Liver (tissue), 3 donors: Measurements from ENCODE around the gene PHGDH.

Experiments used
- JUND ChIP-seq, 2 donors: IDR thresholded peaks; 2 replicates each; pipeline ENCODE4 v1.6.1; 2016; ENCODE audit warnings: antibody characterized with exemption in 2 of 2
- TF ChIP-seq, protein P1 (sequence below): fragments of 150-350 bp; IDR thresholded peaks from 2 replicates; pipeline ENCODE4 v1.5.1; 2017; ENCODE audit warnings: improper control_type of control experiment, low read depth, low read length; ENCODE audit not compliant: missing input control
- TF ChIP-seq, protein P2 (sequence below): IDR thresholded peaks from 2 replicates; pipeline ENCODE4 v1.6.1; 2016; ENCODE audit warnings: antibody characterized with exemption
- TF ChIP-seq, protein P3 (sequence below): IDR thresholded peaks from 2 replicates; pipeline ENCODE4 v1.6.1; 2016; ENCODE audit warnings: antibody characterized with exemption
- donor health status: healthy.
- donor health status: healthy.

DNA sequence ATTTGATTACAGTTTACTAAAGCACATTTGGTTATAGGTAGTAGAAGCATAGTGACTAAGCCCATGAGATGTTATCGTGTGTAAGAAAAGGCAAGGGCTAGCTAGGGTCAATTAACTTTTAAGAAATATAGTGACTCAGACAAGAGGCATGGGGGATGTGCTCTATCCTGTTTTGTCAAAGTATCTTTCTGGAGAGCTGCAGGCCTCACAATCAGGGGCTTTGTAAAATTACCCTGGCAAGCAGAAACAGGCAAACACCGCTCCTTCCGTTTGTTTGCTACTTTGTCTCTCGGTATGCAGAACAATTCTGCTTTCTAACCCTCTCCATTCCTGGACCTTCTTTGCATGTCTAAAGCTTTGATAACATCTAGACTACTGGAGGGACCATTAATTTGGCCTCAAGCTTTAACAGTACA is 37.6 kb upstream of the PHGDH start:
- no peak for TF ChIP-seq JUND (IDR thresholded peaks at IDR 0.05)
- TF ChIP-seq, protein P1, sequence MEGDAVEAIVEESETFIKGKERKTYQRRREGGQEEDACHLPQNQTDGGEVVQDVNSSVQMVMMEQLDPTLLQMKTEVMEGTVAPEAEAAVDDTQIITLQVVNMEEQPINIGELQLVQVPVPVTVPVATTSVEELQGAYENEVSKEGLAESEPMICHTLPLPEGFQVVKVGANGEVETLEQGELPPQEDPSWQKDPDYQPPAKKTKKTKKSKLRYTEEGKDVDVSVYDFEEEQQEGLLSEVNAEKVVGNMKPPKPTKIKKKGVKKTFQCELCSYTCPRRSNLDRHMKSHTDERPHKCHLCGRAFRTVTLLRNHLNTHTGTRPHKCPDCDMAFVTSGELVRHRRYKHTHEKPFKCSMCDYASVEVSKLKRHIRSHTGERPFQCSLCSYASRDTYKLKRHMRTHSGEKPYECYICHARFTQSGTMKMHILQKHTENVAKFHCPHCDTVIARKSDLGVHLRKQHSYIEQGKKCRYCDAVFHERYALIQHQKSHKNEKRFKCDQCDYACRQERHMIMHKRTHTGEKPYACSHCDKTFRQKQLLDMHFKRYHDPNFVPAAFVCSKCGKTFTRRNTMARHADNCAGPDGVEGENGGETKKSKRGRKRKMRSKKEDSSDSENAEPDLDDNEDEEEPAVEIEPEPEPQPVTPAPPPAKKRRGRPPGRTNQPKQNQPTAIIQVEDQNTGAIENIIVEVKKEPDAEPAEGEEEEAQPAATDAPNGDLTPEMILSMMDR = no peak
- TF ChIP-seq, protein P2, sequence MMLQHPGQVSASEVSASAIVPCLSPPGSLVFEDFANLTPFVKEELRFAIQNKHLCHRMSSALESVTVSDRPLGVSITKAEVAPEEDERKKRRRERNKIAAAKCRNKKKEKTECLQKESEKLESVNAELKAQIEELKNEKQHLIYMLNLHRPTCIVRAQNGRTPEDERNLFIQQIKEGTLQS = no peak
- TF ChIP-seq, protein P3, sequence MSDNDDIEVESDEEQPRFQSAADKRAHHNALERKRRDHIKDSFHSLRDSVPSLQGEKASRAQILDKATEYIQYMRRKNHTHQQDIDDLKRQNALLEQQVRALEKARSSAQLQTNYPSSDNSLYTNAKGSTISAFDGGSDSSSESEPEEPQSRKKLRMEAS = no peak
